ENCODE data around the gene ANK3.

The ANK3 gene

GRCh38 chr10:60413306-60414012 lies 23.8 kb upstream of the ANK3 start:
- DNase-seq, result no peak

GRCh38 chr10:60410970-60411369 lies 21.3 kb upstream of the ANK3 start:
- DNase-seq, result no peak

DNA sequence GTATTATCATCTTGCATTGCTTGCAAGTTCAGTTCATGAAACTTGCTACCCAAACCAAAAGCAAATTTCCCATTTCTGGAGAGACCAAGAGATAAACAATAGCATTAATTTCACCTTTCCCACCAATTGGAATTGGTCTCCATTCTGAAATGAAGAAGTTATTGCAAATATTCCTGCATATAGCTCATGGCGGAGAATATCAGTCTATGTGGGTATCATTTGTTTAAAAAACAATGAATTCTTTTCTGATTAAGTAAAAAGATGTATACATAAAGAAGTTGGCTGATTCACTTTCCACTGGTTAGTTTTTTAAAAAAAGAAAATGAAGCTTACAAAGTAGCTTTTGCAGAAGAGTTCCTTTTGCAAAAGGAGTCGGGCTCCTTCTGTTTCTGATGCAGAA lies 19.5 kb upstream of the ANK3 start:
- no peak for DNase-seq

DNA sequence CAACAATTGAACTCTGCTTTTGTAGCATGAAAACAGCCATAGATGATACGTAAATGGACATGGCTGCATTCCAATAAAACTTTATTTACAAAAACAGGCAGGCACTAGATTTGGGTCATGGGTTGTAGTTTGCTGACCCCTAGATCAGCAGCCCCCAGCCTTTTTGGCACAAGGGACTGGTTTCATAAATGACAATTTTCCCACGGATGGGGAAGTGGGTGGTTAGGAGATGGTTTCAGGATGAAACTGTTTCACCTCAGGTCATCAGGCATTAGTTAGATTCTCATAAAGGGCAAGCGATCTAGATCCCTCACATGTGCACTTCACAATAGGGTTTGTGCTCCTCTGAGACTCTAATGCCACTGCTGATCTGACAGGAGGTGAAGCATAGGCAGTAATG lies 16.5 kb upstream of the ANK3 start:
- no peak for DNase-seq

DNA sequence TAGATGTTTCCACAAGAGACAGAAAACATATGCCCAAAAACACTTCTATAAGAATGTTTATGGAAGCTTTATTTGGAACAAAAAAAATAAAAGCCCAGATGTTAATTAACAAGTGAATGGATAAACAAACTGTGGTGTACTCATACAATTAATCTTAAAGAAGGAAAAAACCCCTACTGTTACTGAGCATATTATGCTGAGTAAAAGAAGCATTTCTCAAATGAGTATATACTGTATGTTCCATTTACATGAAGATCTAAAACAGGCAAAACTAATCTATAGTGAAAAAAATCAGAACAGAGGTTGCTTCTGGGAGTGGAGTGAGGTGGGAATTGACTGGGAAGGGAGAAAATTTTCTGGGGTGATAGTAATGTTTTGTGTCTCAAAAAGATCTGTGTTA lies 15.5 kb upstream of the ANK3 start:
- DNase-seq, result no peak

- DNase-seq, result no peak
These were observed 13.6 kb upstream of the ANK3 start for GRCh38 chr10:60403168-60403873.

- no peak for DNase-seq
These were observed 10.7 kb upstream of the ANK3 start for GRCh38 chr10:60400366-60400765.

- no peak for DNase-seq
These were observed 9.7 kb upstream of the ANK3 start for GRCh38 chr10:60399328-60399727.

- no peak for DNase-seq
These were observed 8.1 kb upstream of the ANK3 start for GRCh38 chr10:60397792-60398191.

DNA sequence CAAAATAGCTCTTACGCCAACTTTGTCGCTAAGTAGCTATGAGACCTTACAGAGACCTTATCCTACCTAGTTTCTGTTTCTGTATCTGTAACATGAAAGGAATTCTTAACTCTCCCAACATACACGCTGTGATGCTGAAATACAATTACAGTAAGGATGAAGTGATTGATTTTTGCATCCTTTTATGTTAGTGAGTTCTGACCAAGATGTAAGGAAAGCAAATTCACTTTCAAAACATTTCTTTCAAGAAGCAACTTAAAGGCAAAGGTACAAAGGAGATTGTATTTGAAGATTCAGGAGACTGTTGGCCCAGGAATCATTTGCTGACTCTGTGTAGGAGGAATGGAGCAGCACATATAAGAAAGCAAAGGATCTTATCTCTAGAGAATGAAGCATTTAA lies 7.1 kb upstream of the ANK3 start:
- DNase-seq, result no peak

- no peak for DNase-seq
These were observed 6.0 kb upstream of the ANK3 start for GRCh38 chr10:60395711-60396110.

- no peak for DNase-seq
These were observed 4.8 kb upstream of the ANK3 start for GRCh38 chr10:60394446-60394845.

- DNase-seq, result no peak
These were observed 550 bp upstream of the ANK3 start for GRCh38 chr10:60390224-60390626.

GRCh38 chr10:60388709-60389301 lies 870 bp downstream of the ANK3 start:
- DNase-seq, result no peak

DNA sequence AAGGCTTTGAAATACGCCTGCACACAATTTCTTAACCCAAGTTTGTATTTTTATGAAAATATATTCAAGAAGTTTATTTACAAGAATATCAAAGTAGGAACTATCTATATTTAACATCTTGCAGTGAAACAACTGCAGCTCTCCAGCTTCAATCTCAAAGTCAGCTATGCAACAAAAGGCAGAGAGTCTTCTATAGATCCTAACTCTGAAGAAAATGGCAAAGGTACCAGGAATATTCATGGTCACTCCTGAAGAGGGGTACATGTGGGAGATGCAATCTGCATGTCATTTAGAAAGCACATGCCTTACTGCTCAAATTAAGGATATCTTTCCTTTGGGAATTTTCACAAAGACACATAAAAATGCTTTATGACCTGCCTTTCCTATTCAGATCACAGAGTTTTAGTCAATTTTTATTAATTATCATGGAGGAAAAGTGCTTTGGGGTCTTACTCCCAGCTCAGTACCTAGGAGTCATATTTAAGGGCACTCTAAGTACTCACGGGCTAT lies 1.5 kb downstream of the ANK3 start:
- DNase-seq, result no peak

DNA sequence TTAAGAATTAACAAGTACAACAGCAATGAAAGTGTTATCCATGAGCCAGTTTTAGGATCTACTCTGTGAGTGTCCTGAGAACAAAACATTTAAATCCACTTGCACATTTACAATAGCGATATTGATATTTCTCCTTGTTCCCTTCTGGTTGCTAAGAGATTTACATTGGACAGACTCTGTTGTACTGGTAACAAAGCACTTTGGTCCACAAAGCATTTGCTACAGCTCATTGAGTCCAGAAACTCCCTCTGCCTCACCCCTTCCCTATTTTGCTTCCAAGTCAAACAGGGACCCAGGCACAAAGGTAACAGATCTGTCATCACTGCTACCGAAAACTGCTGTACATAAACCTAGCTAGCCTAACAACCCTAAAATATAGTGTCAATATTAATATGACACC lies 2.1 kb downstream of the ANK3 start:
- no peak for DNase-seq

DNA sequence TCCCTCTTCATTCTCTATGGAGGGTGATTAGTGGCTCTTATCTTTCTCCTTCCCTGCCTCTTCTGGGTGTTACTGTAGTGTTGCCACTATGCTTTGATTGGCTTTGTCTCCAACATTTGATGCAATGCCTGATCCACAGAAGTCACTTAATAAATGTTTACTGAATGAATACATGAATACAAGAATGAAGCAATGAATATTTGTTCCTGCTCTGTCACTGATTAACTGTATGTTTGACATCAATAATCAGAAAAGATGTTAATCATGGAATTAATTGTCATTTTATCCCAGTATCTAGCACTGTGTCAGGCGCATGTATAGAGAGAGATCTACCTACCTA lies 4.3 kb downstream of the ANK3 start:
- no peak for DNase-seq

DNA sequence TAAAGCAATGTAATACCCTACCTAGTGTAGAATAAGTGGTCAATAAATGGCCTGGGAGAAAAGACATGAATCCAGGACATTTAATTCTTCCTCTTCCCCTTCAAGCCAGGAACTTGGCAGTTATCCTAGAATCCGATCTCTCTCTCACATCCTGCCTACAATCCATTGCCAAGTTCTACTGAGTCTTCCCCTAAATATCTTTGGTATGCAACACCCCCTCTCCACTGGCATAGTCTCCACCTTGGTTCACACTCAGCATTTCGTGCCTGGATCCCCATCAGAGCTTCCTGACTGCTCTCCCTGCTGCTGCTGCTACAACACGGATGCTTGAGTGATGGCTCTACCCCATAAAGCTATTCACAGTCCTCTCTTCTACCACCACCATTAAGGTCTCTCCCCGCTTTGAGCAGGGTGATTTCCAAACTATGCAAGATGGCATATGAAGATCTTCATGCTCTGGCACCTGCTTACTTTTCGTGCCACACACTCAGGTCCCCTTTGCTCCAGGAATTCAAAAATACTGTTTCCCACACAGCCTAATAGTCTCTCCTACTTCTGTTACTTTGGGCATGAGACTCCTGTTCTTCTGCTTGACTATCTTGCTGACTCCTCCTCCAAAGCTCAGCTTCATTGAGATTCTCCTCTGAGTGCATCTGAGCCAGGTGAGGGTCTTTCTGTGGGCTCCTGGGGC lies 4.8 kb downstream of the ANK3 start:
- DNase-seq, result no peak

DNA sequence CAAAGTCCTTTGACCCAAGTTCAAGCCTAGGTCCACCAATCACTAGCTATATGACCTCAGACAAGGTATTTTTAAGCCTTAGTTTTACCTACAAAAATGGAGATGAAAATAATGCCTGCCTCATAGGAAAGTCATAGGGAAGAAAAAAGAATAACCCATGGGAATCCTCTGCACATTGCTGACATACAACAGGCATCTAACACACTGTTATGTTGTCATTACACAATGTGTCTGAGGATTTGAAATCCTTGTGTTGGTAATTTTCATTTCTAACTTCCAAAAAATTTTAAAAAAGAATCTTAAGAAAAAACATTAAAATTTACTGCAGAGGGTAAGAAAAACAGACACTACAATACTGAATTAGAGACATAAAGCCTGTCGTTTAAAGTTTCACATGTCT lies 5.7 kb downstream of the ANK3 start:
- no peak for DNase-seq

DNA sequence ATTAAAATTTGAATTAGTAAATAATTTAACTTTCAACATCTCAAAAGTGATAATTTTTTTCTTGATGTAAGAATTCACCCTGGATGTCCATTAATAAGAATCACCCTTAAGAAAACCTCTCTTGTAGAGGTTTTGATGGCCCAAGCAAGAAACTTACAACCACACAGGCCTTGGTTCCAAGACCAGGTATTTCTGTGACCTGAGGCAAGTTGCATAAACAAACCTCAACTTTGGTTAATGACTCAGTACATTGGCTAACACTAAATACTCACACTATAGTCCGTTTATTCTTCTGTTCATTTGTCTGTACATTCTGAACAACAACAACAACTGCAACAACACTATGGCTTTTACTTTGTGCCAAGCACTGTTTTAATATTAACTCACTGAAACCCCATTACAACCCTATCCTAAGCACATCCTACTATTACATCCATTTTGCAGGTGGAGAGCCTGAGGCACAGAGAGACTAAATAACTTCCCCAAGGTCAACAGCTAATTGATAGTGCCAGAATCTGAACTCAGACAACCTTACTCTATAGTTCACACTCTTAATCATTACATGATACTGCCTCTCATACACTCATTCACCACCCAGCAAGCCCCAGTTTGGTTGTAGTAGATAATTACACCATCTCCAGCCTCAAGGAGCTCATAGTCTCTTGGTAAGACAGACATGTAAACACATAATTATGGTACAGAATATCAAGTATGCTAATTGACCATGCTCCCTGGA lies 6.6 kb downstream of the ANK3 start:
- no peak for DNase-seq

DNA sequence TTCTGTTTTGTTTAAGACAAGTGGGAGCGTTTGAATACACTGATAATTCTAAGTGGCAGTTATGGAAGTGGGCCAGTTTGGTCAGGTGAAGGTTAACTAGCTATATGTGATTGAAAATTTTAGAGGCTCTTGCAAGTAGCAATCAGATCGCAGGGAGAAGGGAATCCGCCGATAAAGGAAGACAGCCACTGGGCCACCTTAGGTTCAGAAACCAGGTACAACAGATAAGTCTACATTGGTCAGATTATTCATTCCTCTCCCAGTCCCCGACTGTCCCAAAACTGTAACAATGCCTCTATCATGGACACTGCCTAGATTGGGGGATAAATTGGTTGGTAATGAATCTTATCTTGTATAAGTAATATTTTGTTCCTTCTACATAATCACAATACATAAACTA lies 8.9 kb downstream of the ANK3 start:
- DNase-seq, result no peak

- DNase-seq, result no peak
These were observed 11.7 kb downstream of the ANK3 start for GRCh38 chr10:60377955-60378354.

DNA sequence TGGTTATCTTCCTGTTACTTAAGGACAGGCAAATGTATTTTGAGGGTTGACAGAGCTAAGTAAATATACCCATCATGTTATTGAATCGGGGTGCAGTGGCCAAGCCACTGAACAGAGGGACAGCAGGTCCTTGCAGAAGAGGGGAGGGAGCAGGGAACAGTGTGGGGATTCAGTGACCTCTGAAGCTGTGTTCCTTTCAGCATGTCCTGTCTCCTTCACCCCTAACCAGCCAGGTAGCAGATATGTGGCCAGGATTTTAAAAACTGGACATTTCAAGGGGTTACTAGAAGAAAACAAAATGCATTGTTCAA lies 12.7 kb downstream of the ANK3 start:
- no peak for DNase-seq
